ENCODE results near the gene SEMA3A. TPM values are rescaled to one million over a fixed set of nuclear protein-coding genes. Genes with fewer than 3 reads are reported as not detected.
A peak's percentile ranks its signal among the peaks of the same experiment; 100 is the strongest.

SEMA3A gene
- total and polyA plus RNA-seq, 2 of the 4 experiments (the other 2 are of a cell fraction), result 31.2 to 213 TPM

DNA sequence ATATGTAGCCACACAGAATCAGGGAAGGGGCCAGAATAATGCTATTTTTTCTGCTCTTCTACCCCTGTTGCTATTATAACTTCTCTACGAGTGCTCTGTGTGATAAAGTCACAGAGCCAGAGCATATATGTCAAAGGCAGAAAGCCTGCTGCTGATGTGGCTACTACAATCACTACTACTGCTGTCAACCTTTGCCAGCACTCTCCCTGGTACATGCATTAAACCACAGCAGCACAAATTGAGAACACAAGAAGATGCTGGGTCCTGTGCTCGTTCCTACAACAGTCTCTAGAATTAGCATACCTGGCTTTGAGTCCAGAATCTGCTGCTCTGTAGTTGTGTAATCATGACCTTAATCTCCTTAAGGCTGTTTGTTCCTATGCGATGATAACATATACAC lies 108.6 kb downstream of the SEMA3A start:
- Histone ChIP-seq H3K9me1 (ENCODE audit: insufficient read depth, low read length) (peaks cover 5% of the 10 kb centered on the region), H3K4me2 (ENCODE audit: low read depth, low read length) (peak overlapping the region; percentile 55; the same call in 1 of the 2 replicates), H3K36me3 (ENCODE audit: control insufficient read depth, insufficient read depth, low read length) (peaks cover 6% of the 10 kb centered on the region; the same call in 1 of the 2 replicates), H3K27me3 (ENCODE audit: control insufficient read depth, insufficient read depth, low read length) (no peaks in the 10 kb centered on the region), H3K23ac (ENCODE audit: low read depth, low read length) (peak overlapping the region; percentile 10), H3K9me3 (ENCODE audit: control insufficient read depth, insufficient read depth, low read length) (0 out of 2 replicates have a peak, but pooled peaks cover 1% of the 10 kb centered on the region), H2AFZ (replicated peaks; ENCODE audit: low read length, poor library complexity) (no peak overlapping the region), H3K14ac (replicated peaks; ENCODE audit: low read depth, low read length) (peak overlapping the region; percentile 60), H4K5ac (ENCODE audit: low read depth, low read length) (peak overlapping the region; percentile 94), H3K27ac (ENCODE audit: insufficient read depth, low read length) (peak overlapping the region; percentile 79; the same call in 1 of the 2 replicates), H2BK120ac (ENCODE audit: low read depth, low read length) (peak overlapping the region; percentile 39), H4K8ac (ENCODE audit: low read depth in 2 of 2, low read length in 2 of 2) (peak overlapping the region; percentile 62 to 67), H4K91ac (ENCODE audit: insufficient read depth, low read depth, low read length) (peak overlapping the region; percentile 42), H3K9ac (ENCODE audit: low read depth, low read length) (no peak overlapping the region), H2BK15ac (ENCODE audit: low read depth, low read length) (peak overlapping the region; percentile 95; the same call in 2 of the 3 replicates), H2AK9ac (replicated peaks; ENCODE audit: low read depth, low read length, poor library complexity) (no peak overlapping the region), H4K20me1 (ENCODE audit: insufficient read depth, low read length) (no peaks in the 10 kb centered on the region), H2AK5ac (ENCODE audit: low read depth, low read length) (peak overlapping the region; percentile 67; the same call in 1 of the 2 replicates), H3K4me1 (ENCODE audit: control insufficient read depth, insufficient read depth, low read length) (peaks cover 9% of the 10 kb centered on the region), H3K4ac (ENCODE audit: low read depth, low read length) (peak overlapping the region; percentile 37; the same call in 1 of the 2 replicates), H2BK5ac (ENCODE audit: low read depth, low read length, poor library complexity, severe bottlenecking) (peak overlapping the region; percentile 48), H3K4me3 (ENCODE audit: insufficient read depth, low read depth, low read length) (no peak overlapping the region), H3K18ac (ENCODE audit: low read depth, low read length) (peak overlapping the region; percentile 83), H3K79me1 (ENCODE audit: low read depth in 1 of 2, low read length in 2 of 2) (peaks cover 12 to 28% of the 10 kb centered on the region in 2 experiments), H2BK20ac (ENCODE audit: low read depth, low read length) (peak overlapping the region; percentile 10), H3K56ac (ENCODE audit: extremely low read depth, insufficient read depth, low read length) (no peak overlapping the region)
- DNase-seq (no peak), ATAC-seq (ENCODE audit: low read depth) (no peak)
- CTCF ChIA-PET, result interaction anchor here (0.7 to 1.2 kb wide), 2 partner anchors 14 to 387 kb away, joined by 5 to 6 read pairs; no protein-coding TSS in a partner anchor
- POLR2A ChIA-PET (ENCODE audit: unreplicated experiment), result no interaction called here
- TF ChIP-seq SMC3 (IDR thresholded peaks at IDR 0.05; ENCODE audit: low read depth, low read length) (no peak), RAD21 (IDR thresholded peaks at IDR 0.05; ENCODE audit: low read length) (no peak), NFE2L2 (IDR thresholded peaks at IDR 0.05; ENCODE audit: low read depth, low read length) (no peak), CHD1 (IDR thresholded peaks at IDR 0.05; ENCODE audit: low read depth, low read length) (no peak), BHLHE40 (IDR thresholded peaks at IDR 0.05; ENCODE audit: low read depth, low read length) (no peak), MAZ (IDR thresholded peaks at IDR 0.05; ENCODE audit: borderline replicate concordance, low read depth, low read length) (no peak), POLR2A (IDR thresholded peaks at IDR 0.05; ENCODE audit: low read depth, low read length) (no peak), CTCF (conservative IDR thresholded peaks at IDR 0.05; ENCODE audit: low read depth, low read length) (no peak)
- TF ChIP-seq, protein P1, sequence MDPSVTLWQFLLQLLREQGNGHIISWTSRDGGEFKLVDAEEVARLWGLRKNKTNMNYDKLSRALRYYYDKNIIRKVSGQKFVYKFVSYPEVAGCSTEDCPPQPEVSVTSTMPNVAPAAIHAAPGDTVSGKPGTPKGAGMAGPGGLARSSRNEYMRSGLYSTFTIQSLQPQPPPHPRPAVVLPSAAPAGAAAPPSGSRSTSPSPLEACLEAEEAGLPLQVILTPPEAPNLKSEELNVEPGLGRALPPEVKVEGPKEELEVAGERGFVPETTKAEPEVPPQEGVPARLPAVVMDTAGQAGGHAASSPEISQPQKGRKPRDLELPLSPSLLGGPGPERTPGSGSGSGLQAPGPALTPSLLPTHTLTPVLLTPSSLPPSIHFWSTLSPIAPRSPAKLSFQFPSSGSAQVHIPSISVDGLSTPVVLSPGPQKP (IDR thresholded peaks at IDR 0.05; ENCODE audit: borderline replicate concordance, low read depth, low read length), result no peak
- in situ Hi-C loops (cut with MboI; ENCODE audit: low sequenced_read_pairs), result no loop called here
- dilution Hi-C loops (cut with HindIII; ENCODE audit: low sequenced_read_pairs, unreplicated experiment), result no loop called here
- no CpG with 5 or more reads among the region's 3 CpGs for WGBS, 2 experiments (ENCODE audit: extremely low coverage in 2 of 2, insufficient read length in 1 of 2)
- no TSS peak for BruUV-seq (replicated peaks)
- intact Hi-C loops (cut with micrococcal nuclease), result loop anchor here (5.0 kb wide), 1 partner anchor 106 kb away; the partner anchor contains the start of gene SEMA3A
